IPS-NIHi7 (cell line): Measurements from ENCODE around the gene OSTM1.

Source experiments
- DNase-seq: peaks from one replicate; pipeline ENCODE4 v3.0.0; 2012; ENCODE audit warnings: mixed read lengths; ENCODE audit errors: extremely low spot score

OSTM1 gene

DNA sequence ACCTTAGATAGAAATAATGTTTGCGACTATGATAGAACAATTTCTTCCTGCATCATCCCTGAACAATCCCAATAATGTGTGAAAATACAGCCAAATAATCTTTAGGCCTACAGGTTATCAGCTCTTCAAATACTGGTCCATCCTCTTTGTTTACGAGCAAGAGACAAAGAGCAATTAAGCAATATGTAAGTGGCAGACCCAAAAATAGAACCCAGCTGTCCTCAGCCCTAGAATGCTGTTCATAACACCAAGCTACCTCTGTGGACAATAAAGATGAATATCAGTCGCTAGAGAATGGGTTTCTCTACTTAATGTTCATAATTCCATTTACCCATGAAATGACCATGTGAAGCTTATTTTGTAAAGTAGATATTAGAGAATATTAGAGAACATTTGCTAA lies 28.4 kb upstream of the OSTM1 start:
- DNase-seq, result no peak

GRCh38 chr6:108100003-108100402 lies 25.5 kb upstream of the OSTM1 start:
- DNase-seq, result no peak

DNA sequence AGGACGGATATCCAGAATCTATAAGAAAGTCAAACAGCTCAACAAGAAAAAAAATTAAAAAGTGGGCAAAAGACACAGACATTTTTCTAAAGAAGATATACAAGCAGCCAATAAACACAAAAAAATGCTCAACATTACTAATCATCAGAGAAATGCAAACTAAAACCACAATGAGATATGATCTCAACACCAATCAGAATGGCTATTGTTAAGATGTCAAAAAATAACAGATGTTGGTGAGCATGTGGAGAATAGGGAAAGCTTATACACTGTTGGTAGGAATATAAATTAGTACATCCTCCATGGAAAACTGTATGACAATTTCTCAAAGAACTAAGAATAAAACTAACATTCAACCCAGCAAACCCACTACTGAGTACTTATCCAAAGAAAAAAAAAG lies 23.3 kb upstream of the OSTM1 start:
- no peak for DNase-seq

- no peak for DNase-seq
Measured at GRCh38 chr6:108093781-108094300, 19.3 kb upstream of the OSTM1 start.

- DNase-seq, result no peak
Measured at GRCh38 chr6:108091288-108091687, 16.7 kb upstream of the OSTM1 start.

DNA sequence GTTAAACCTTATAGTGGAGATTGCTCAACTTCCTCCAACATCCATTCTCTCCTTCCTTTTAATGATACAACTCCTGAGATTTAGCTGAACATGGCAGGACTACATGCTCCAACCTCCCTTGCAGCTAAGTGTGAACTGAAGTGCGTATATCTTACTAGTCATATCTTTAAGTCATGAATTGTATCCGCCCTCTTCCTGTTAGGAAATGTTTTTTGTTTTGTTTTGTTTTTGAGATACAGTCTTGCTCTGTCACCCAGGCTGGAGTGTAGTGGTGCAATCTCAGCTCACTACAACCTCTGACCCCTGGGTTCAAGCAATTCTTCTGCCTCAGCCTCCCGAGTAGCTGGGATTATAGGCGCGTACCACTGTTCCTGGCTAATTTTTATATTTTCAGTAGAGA lies 8.8 kb upstream of the OSTM1 start:
- no peak for DNase-seq

GRCh38 chr6:108082539-108082938 lies 8.0 kb upstream of the OSTM1 start:
- DNase-seq, result no peak

DNA sequence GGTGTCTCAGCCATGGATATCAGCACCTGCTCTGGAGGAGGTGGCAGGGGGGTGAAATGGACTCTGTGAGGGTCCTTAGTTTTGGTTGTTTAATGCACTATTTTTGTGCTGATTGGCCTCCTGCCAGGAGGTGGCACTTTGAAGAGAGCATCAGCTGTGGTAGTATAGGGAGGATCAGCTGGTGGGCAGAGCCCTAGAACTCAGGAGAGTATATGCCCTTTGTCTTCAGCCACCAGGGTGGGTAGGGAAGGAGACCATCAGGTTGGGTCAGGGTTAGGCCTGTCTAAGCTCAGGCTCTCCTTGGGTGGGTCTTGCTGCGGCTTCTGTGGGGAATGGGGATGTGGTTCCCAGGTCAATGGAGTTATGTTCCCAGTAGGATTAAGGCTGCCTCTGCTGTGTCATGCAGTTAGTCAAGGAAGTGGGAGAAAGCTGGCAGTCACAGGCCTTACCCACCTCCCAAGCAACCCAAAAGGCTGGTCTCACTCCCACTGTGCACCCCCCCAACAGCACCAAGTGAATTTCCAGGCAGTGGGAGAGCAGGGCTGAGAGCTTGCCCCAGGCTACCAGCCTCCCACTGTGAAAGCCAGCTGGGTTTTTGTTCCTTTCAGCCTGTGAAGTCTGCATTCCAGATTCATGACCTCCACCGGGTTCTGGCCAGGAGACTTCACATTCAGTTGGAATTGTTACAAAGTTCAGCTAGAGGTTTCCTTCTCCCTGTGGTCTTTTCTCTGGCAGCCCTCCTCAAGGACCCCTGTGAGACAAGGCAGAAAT lies 5.7 kb upstream of the OSTM1 start:
- peak; percentile 34 for DNase-seq

DNA sequence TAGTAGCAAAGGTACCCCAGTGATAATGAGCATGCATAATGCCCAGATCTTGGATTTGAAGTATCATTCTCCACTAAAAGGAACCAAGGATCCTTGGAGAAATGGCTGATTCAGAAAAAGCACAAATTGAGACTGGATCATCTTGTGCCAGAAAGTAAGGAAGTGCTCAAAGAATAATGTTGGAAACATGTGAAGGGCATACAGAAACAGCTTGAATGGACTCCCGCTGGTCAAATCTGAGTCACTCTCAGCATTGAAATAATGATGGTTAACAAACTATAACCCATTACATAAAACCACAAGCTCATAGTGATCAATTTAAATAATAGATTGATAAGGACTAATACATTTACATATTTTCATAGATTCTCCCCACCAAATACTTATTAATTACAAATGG lies 3.6 kb upstream of the OSTM1 start:
- no peak for DNase-seq

DNA sequence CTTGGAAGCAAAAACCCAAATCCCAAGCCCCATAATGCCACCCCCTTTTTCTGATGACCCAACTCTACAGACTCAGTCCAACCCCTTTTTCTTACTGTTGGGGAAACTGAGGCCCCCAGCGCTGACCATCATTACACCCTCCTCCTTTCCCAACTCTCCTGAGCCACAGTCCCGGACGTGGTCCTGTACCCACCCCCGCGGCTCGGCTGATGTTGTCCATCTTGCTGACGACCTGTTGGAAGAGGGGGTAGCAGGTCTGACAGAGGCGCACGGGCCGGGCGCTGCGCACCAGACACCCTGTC lies 533 bp downstream of the OSTM1 start:
- DNase-seq, result peak; percentile 41

- DNase-seq, result peak; percentile 30
Measured at GRCh38 chr6:108071736-108072276, 2.7 kb downstream of the OSTM1 start.

DNA sequence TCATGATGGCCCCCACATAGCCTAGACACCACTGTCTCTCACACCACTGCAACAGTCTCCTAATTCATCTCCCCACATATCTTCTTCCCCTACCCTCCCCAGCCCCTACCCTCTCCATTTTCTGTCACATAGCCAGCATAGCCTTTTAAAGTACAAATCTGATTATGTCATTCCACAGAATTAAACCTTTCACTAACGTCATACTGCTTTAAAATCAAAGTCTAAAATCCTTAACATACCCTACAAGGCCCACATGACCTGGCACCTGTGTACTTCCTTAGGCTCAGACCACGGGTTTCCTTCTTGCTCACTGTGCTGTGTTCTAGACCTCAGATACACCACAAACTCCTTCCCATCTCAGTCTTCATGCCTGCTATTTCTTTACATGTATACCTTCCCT lies 5.9 kb downstream of the OSTM1 start:
- no peak for DNase-seq

DNA sequence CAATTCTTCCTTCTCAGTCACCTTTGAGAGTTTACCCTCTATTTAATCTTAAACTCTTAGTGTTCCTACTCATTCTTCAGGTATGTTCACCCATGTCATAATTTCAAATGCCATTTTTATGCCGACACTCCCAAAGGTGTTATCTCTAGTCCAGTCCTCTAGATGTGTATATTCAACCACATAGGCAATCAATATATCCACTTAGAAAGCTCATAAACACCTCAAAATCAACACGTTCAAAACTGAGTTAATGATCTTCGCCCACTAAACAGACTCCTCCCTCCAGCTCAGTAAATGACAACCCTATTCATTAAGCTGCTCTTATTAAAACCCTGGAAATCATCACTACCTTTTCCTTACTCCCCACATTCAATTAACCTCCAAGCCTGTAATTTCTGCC lies 6.4 kb downstream of the OSTM1 start:
- no peak for DNase-seq

DNA sequence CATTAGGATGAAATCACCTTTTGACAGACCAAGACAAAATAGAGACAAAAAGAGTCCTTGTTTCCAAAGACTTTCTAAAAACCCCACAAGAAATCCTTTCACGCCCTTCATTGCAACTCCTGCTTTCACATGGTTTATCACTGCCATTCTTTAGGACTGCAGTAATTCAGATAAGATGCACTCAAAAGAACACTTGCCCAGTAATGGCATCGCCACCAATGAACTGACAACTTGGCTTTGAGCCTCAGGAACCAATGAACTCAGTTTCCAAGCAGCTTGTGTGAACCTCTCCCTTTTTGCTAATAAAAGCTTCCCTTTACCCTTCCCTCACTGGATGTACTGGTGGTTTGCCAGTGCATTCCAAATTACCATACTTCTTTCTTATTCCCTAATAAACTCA lies 21.8 kb downstream of the OSTM1 start:
- no peak for DNase-seq

GRCh38 chr6:108051481-108051880 lies 23.1 kb downstream of the OSTM1 start:
- DNase-seq, result no peak

- no peak for DNase-seq
Measured at GRCh38 chr6:108039681-108040080, 34.9 kb downstream of the OSTM1 start.

DNA sequence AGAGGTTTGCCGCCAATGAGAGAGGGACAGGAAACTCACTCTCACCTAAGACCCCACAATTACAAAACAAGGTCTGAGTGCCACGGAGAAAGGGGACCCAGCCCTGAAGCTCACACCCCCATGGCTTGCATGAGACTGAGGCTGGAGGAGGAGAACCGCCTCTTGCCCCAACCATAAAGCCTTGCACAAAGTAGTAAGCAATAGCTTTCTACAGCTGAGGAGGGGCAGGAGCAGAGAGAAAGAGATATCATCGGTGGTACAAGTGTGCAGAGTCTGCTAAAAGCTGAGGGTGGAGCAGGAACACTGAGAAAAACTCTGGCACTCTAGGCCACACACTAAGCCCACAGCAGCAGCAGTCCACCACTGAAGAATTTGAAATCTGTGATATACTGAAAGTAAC lies 37.7 kb downstream of the OSTM1 start:
- no peak for DNase-seq

DNA sequence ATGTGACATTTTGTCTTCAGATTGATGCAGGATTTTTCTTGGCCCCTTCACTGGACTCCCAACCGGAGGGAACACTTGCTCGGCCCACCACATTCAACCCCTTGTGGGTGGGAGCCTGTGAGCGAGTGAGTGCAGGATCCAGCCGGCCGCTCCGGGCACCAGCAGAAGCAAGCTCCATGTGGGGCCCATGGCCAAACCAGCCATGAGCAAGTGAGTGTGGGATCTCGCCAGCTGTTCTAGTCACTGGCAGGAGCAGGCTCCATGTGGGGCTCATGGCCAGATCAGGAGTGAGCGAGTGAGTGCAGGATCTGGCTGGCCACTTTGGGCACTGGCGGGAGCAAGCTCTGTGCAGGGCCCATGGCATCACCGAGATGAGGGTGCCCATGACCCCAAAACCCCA lies 42.6 kb downstream of the OSTM1 start:
- DNase-seq, result no peak

DNA sequence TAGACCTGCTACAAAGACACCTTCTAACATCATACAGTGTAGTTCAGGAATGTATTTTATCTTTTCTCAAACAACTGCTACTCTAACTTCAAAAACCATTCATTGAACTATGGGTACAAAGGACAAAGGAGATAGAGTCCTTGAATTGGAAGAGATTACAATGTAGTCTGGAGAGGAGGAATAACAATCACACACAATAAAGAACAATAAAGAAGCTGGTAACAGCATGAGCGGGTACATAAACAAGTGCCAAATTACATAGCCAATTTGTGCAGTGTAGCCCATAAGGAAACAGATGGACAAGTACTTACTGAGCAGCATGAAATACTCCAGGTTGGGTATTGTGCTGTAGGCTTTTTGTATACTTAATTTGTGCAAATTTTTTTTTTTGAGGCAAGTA lies 44.3 kb downstream of the OSTM1 start:
- no peak for DNase-seq

- DNase-seq, result no peak
Measured at GRCh38 chr6:108029226-108029921, 45.2 kb downstream of the OSTM1 start.

GRCh38 chr6:108027594-108027993 lies 46.9 kb downstream of the OSTM1 start:
- DNase-seq, result no peak

- DNase-seq, result no peak
Measured at GRCh38 chr6:108027056-108027455, 47.5 kb downstream of the OSTM1 start.

DNA sequence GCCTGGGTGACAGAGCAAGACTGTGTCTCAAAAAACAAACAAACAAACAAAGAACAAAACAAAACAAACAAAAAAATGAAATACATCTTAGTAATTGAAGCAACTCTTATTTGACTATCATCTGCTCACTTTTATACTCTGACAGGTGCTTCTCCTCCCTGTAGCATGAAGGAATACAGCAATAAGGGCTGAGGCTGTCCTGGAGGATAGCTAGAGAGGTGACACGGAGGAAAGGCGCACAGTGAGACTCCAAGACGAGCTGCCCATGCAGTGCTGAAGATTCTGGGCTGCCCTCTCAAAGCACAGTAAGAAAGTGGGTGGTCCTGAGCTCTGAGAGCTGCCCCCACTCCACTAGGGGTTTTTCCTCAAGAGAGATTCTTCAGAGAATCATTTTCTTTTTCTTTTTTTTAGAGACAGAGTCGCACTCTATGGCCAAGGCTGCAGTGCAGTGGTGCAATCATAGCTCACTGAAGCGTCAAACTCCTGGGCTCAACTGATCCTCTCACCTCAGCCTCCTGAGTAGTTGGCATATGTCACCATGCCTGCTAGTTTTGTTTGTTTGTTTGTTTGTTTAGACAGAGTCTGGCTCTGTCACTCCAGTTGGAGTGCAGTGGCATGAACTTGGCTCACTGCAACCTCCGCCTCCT lies 50.0 kb downstream of the OSTM1 start:
- no peak for DNase-seq
